Coronary artery (tissue), 2 donors: ENCODE measurements around the gene TAS2R38.

ENCODE experiments used
- DNase-seq: peaks from one replicate; pipeline ENCODE4 v3.0.0-alpha.2; 2017; ENCODE audit warnings: low spot score
- H3K27ac ChIP-seq, 2 donors: fragments of 200-600 bp; sonication (generic); one replicate each; pipeline ENCODE4 v1.5.1; 2016 to 2019
- H3K4me3 ChIP-seq: fragments of 200-600 bp; sonication (generic); 2 replicates; pipeline ENCODE4 v1.5.1; 2016; ENCODE audit warnings: mild to moderate bottlenecking, moderate library complexity
- CTCF ChIP-seq: fragments of 200-600 bp; sonication (generic); IDR thresholded peaks from one replicate; pipeline ENCODE4 v1.5.1; 2019; ENCODE audit warnings: antibody characterized with exemption

TAS2R38 gene

GRCh38 chr7:141973673-141974072 lies at the start of gene TAS2R38:
TAS2R38 (minus strand) TSS chr7:141973773; CDS start chr7:141973689, 84 bp downstream.
- no peak for DNase-seq
- TF ChIP-seq CTCF: no peak
- Histone ChIP-seq H3K27ac (no peak within 1 kb of the TSS), H3K4me3 (no peak within 1 kb of the TSS)

DNA sequence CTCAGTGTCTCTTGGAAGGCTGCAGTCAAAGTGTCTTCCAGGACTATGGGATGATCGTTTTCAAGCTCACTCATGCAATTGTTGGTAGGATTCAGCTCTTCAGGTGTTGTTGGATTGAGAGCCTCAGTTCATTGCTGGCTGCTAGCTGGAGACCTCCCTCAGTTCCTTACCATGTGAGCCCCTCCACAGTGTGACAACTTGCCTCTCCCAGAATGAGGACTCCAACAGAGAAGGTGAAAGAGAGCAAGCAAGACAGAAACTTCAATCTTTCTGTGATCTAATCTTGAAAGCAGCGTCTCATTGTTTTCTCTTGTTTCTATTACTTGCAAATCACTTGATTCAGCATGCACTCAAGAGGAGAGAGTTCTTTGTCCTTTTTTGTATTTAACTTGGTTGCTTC lies 44.6 kb upstream of the TAS2R38 start:
- TF ChIP-seq CTCF: no peak
- Histone ChIP-seq H3K27ac (no peak overlapping the region), H3K4me3 (no peak overlapping the region)
- DNase-seq: no peak

GRCh38 chr7:142017451-142017850 lies 43.9 kb upstream of the TAS2R38 start:
- DNase-seq: no peak
- no peak overlapping the region for H3K4me3 ChIP-seq
- no peak overlapping the region for H3K27ac ChIP-seq
- no peak for TF ChIP-seq CTCF

GRCh38 chr7:142012825-142013511 lies 39.4 kb upstream of the TAS2R38 start:
- TF ChIP-seq CTCF: no peak
- Histone ChIP-seq H3K4me3 (no peak overlapping the region), H3K27ac (no peak overlapping the region)
- DNase-seq: no peak

- DNase-seq: no peak
- no peak overlapping the region for H3K4me3 ChIP-seq
- no peak overlapping the region for H3K27ac ChIP-seq
- TF ChIP-seq CTCF: no peak
Measured at GRCh38 chr7:142010952-142011548, 37.5 kb upstream of the TAS2R38 start.

DNA sequence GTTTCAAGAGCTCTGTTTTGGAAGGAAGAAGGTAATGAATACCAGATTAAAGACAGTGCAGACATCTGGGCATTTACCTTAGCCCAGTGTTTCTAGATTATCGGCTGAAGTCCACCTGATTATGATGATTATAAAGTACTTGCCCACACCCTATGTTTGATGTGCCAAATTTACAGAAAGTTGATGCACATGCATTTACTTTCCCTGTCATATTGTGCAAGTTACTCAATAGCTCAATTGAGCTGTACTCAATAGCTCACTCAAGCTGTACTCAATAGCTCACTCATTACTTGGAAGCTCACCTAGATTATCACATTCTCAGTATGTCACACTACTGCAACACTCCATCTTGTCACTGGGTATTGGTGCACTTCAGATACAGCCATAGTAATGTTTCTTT lies 35.6 kb upstream of the TAS2R38 start:
- H3K27ac ChIP-seq: no peak overlapping the region
- TF ChIP-seq CTCF: no peak
- no peak for DNase-seq
- no peak overlapping the region for H3K4me3 ChIP-seq

DNA sequence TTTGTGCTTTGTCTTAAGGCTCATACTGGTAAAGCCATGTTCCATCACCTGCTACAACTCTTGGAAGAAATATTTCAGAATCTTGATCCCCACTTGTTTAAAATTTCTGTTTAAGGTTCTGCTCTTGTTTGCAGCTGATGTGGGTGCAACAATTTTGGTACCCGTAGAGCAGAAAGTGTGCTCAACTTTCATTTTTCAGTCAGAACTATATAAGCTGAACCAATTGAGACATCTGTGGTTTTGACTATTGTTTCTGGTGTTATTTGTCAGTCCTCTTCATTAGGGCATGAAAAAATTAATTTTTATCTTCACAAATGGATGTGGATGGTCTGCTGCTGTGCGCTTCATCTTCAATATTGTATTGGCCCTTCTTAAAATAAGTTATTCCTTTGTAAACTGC lies 33.0 kb upstream of the TAS2R38 start:
- TF ChIP-seq CTCF: no peak
- no peak for DNase-seq
- H3K27ac ChIP-seq: no peak overlapping the region
- no peak overlapping the region for H3K4me3 ChIP-seq
